Hepatocyte (in vitro differentiated cells): ENCODE measurements around the gene RASIP1.

Experiments
- EZH2 ChIP-seq: fragments of 200-600 bp; sonication (generic); IDR thresholded peaks from 2 replicates; pipeline ENCODE4 v1.6.1; 2016; ENCODE audit warnings: antibody characterized with exemption, mild to moderate bottlenecking, borderline replicate concordance
- EZH2phosphoT487 ChIP-seq: fragments of 200-600 bp; sonication (generic); IDR thresholded peaks from one replicate; pipeline ENCODE4 v1.6.1; 2018; ENCODE audit warnings: antibody characterized with exemption, mild to moderate bottlenecking, low read depth, moderate library complexity; ENCODE audit not compliant: unreplicated experiment, severe bottlenecking
- TF ChIP-seq, protein P1 (sequence below): fragments of 200-600 bp; sonication (generic); IDR thresholded peaks from 2 replicates; pipeline ENCODE4 v1.5.1; 2016; ENCODE audit warnings: antibody characterized with exemption, mild to moderate bottlenecking; ENCODE audit not compliant: poor library complexity

DNA sequence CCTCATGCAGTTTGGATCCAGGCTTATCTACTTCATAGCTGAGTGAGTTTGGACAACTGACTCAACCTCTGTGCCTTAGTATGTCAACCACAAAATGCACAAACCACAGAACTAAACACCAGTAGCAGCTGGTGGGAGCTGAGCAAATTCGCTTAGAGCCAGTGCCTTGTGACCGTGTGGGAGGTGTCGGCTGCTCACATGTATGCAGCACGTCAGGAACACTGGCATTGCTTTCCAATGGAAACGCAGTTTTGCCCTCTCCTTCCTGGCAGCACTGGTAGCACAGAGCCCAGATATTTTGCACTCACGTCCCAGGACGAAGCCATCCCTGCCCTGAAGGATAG, 59.3 kb downstream of the RASIP1 start:
- TF ChIP-seq, protein P1, sequence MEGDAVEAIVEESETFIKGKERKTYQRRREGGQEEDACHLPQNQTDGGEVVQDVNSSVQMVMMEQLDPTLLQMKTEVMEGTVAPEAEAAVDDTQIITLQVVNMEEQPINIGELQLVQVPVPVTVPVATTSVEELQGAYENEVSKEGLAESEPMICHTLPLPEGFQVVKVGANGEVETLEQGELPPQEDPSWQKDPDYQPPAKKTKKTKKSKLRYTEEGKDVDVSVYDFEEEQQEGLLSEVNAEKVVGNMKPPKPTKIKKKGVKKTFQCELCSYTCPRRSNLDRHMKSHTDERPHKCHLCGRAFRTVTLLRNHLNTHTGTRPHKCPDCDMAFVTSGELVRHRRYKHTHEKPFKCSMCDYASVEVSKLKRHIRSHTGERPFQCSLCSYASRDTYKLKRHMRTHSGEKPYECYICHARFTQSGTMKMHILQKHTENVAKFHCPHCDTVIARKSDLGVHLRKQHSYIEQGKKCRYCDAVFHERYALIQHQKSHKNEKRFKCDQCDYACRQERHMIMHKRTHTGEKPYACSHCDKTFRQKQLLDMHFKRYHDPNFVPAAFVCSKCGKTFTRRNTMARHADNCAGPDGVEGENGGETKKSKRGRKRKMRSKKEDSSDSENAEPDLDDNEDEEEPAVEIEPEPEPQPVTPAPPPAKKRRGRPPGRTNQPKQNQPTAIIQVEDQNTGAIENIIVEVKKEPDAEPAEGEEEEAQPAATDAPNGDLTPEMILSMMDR, result no peak
- no peak for TF ChIP-seq EZH2phosphoT487
- TF ChIP-seq EZH2, result no peak
